GM12891 (cell line): ENCODE measurements around the gene PRRG3.

Experiments used
- POLR2A ChIP-seq: IDR thresholded peaks from 2 replicates; pipeline ENCODE4 v1.6.1; 2011; ENCODE audit warnings: low read depth, low read length, control low read depth
- POLR2AphosphoS5 ChIP-seq: IDR thresholded peaks from 2 replicates; pipeline ENCODE4 v1.6.1; 2011; ENCODE audit warnings: low read depth, low read length, control low read depth

- TF ChIP-seq POLR2A, result no peak
- no peak for TF ChIP-seq POLR2AphosphoS5
Measured at GRCh38 chrX:151694121-151694520, 1.1 kb upstream of the PRRG3 start.
